H9 (cell line): ENCODE data around the gene ABCC3. TPM values are rescaled to one million over a fixed set of nuclear protein-coding genes. Genes with fewer than 3 reads are reported as not detected.
A peak's percentile ranks its signal among the peaks of the same experiment; 100 is the strongest.

Experiments used
- DNase-seq: peaks from one replicate; pipeline ENCODE4 v3.0.0-alpha.2; 2017
- H2AFZ ChIP-seq: one replicate; pipeline ENCODE4 v1.6.1; 2013; ENCODE audit warnings: mild to moderate bottlenecking, low read length, control low read depth, moderate library complexity
- H2AK5ac ChIP-seq: 2 replicates; pipeline ENCODE4 v1.6.1; 2013; ENCODE audit warnings: low read length, control low read depth, mixed read lengths; ENCODE audit not compliant: insufficient read length
- H2BK120ac ChIP-seq: one replicate; pipeline ENCODE4 v1.6.1; 2013; ENCODE audit warnings: low read depth, mild to moderate bottlenecking, low read length, control low read depth, inconsistent platforms; ENCODE audit not compliant: poor library complexity, severe bottlenecking
- H2BK12ac ChIP-seq: 2 replicates; pipeline ENCODE4 v1.6.1; 2013; ENCODE audit warnings: low read length, control low read depth, mixed read lengths, low read depth; ENCODE audit not compliant: insufficient read length
- H2BK15ac ChIP-seq: 2 replicates; pipeline ENCODE4 v1.6.1; 2013; ENCODE audit warnings: low read depth, low read length, control low read depth
- H2BK20ac ChIP-seq: one replicate; pipeline ENCODE4 v1.6.1; 2013; ENCODE audit warnings: low read depth, mild to moderate bottlenecking, low read length, control low read depth, inconsistent platforms; ENCODE audit not compliant: poor library complexity, severe bottlenecking
- H2BK5ac ChIP-seq: 2 replicates; pipeline ENCODE4 v1.6.1; 2013; ENCODE audit warnings: low read length, control low read depth, mixed read lengths; ENCODE audit not compliant: insufficient read length
- H3K14ac ChIP-seq: 2 replicates; pipeline ENCODE4 v1.6.1; 2013; ENCODE audit warnings: low read length, control low read depth; ENCODE audit not compliant: insufficient read depth
- H3K18ac ChIP-seq: 2 replicates; pipeline ENCODE4 v1.6.1; 2013; ENCODE audit warnings: low read depth, mild to moderate bottlenecking, mixed read lengths, low read length, control low read depth; ENCODE audit not compliant: insufficient read length
- H3K23ac ChIP-seq: 2 replicates; pipeline ENCODE4 v1.6.1; 2013; ENCODE audit warnings: low read length, control low read depth, mixed read lengths, low read depth; ENCODE audit not compliant: insufficient read length
- H3K23me2 ChIP-seq: 2 replicates; pipeline ENCODE4 v1.6.1; 2013; ENCODE audit warnings: low read depth, mild to moderate bottlenecking, mixed read lengths, low read length, control low read depth; ENCODE audit not compliant: insufficient read length, poor library complexity, severe bottlenecking
- H3K27ac ChIP-seq: 2 replicates; pipeline ENCODE4 v1.5.1; 2013; ENCODE audit warnings: low read length, control low read depth, mixed read lengths, low read depth; ENCODE audit not compliant: insufficient read length
- H3K27me3 ChIP-seq: 2 replicates; pipeline ENCODE4 v1.6.1; 2013; ENCODE audit warnings: low read length, control low read depth, inconsistent platforms; ENCODE audit not compliant: insufficient read depth
- H3K4ac ChIP-seq: 2 replicates; pipeline ENCODE4 v1.6.1; 2013; ENCODE audit warnings: low read depth, mild to moderate bottlenecking, control low read depth, inconsistent platforms, low read length, moderate library complexity
- H3K4me1 ChIP-seq: 2 replicates; pipeline ENCODE4 v1.6.1; 2013; ENCODE audit warnings: low read length, control low read depth, inconsistent platforms; ENCODE audit not compliant: insufficient read depth
- H3K4me2 ChIP-seq: 2 replicates; pipeline ENCODE4 v1.6.1; 2013; ENCODE audit warnings: low read length, control low read depth, mixed read lengths; ENCODE audit not compliant: insufficient read length, insufficient read depth
- H3K56ac ChIP-seq: 2 replicates; pipeline ENCODE4 v1.6.1; 2013; ENCODE audit warnings: low read depth, mild to moderate bottlenecking, mixed read lengths, low read length, control low read depth; ENCODE audit not compliant: insufficient read length
- H3K79me1 ChIP-seq: 2 replicates; pipeline ENCODE4 v1.6.1; 2013; ENCODE audit warnings: low read depth, mild to moderate bottlenecking, moderate library complexity, low read length, control low read depth, inconsistent platforms; ENCODE audit not compliant: insufficient read depth, poor library complexity, severe bottlenecking
- H3K79me2 ChIP-seq: 2 replicates; pipeline ENCODE4 v1.6.1; 2013; ENCODE audit warnings: low read length, control low read depth, inconsistent platforms; ENCODE audit not compliant: insufficient read depth
- H3K9ac ChIP-seq: 2 replicates; pipeline ENCODE4 v1.6.1; 2013; ENCODE audit warnings: low read length, control low read depth, mixed read lengths; ENCODE audit not compliant: insufficient read length; ENCODE audit errors: extremely low read depth
- H3K9me3 ChIP-seq: one replicate; pipeline ENCODE4 v1.6.1; 2013; ENCODE audit warnings: low read depth, low read length, inconsistent platforms; ENCODE audit not compliant: control insufficient read depth
- H3T11ph ChIP-seq: one replicate; pipeline ENCODE4 v1.6.1; 2013; ENCODE audit warnings: mild to moderate bottlenecking, low read length, control low read depth, inconsistent platforms
- H4K20me1 ChIP-seq: one replicate; pipeline ENCODE4 v1.6.1; 2013; ENCODE audit not compliant: control insufficient read depth, insufficient read length, insufficient read depth
- H4K5ac ChIP-seq: 2 replicates; pipeline ENCODE4 v1.6.1; 2013; ENCODE audit warnings: low read depth, mild to moderate bottlenecking, mixed read lengths, low read length, control low read depth; ENCODE audit not compliant: insufficient read length
- H4K8ac ChIP-seq: replicated peaks from 2 replicates; pipeline ENCODE4 v1.6.1; 2013; ENCODE audit warnings: low read length, control low read depth, mixed read lengths, low read depth; ENCODE audit not compliant: insufficient read length
- H4K91ac ChIP-seq: 2 replicates; pipeline ENCODE4 v1.6.1; 2013; ENCODE audit warnings: low read depth, mild to moderate bottlenecking, moderate library complexity, mixed read lengths, low read length, control low read depth; ENCODE audit not compliant: insufficient read length
- H3K27ac Mint-ChIP-seq, 3 experiments: 2 replicates in 2 of 3; 3 replicates in 1 of 3; pipeline ENCODE4 v1.8.0; 2020 to 2021; ENCODE audit warnings: mixed read lengths in 3 of 3, mild to moderate bottlenecking in 1 of 3, moderate library complexity in 1 of 3
- H3K27me3 Mint-ChIP-seq: 2 replicates; pipeline ENCODE4 v1.8.0; 2021; ENCODE audit warnings: low read depth, mild to moderate bottlenecking, moderate library complexity, mixed read lengths
- H3K36me3 Mint-ChIP-seq, 3 experiments: 2 replicates in 2 of 3; 3 replicates in 1 of 3; pipeline ENCODE4 v1.8.0; 2020 to 2021; ENCODE audit warnings: low read depth in 3 of 3, mixed read lengths in 3 of 3; ENCODE audit not compliant: insufficient read depth in 1 of 3
- H3K4me1 Mint-ChIP-seq, 2 experiments: 2 replicates each; pipeline ENCODE4 v1.8.0; 2020; ENCODE audit warnings: mixed read lengths in 2 of 2
- H3K4me3 Mint-ChIP-seq, 2 experiments: 2 replicates in 1 of 2; 3 replicates in 1 of 2; pipeline ENCODE4 v1.8.0; 2020 to 2021; ENCODE audit warnings: mild to moderate bottlenecking in 2 of 2, mixed read lengths in 2 of 2, moderate library complexity in 1 of 2
- H3K9me3 Mint-ChIP-seq, 2 experiments: 2 replicates in 1 of 2; 3 replicates in 1 of 2; pipeline ENCODE4 v1.8.0; 2020; ENCODE audit warnings: mild to moderate bottlenecking in 2 of 2, mixed read lengths in 2 of 2, moderate library complexity in 1 of 2
- CTCF ChIP-seq: fragments of 200-600 bp; sonication (generic); conservative IDR thresholded peaks from 3 replicates; pipeline ENCODE4 v1.8.0; 2021; ENCODE audit warnings: antibody characterized with exemption, mild to moderate bottlenecking
- WGBS: extraction: QIAGEN DNeasy Blood & Tissue Kit; methylation state at CpG from one replicate; pipeline ENCODE4 v1.1.7; 2013; ENCODE audit warnings: missing lambda C conversion rate, low lambda C conversion rate, mixed read lengths; ENCODE audit not compliant: insufficient read length; ENCODE audit errors: extremely low coverage; 5-methylcytosine and 5-hydroxymethylcytosine counted together
- total RNA-seq: library from RNA; stranded (reverse); gene quantifications from 2 replicates; pipeline ENCODE4 v1.2.1, GENCODE V29; 2021

The ABCC3 gene
- total RNA-seq, 1 experiment from 2014 or later = 0.31 TPM

- WGBS = no CpG with 5 or more reads among the region's 12 CpGs
- Mint-ChIP-seq H3K4me3 (no peak overlapping the region; a peak in 1 of 5 replicates), H3K36me3 (no peaks in the 10 kb centered on the region; a peak in 1 of 7 replicates), H3K27ac (peak overlapping the region in 1 of 3 experiments; percentile 78; a peak in 1 of 7 replicates), H3K27me3 (peaks cover 3% of the 10 kb centered on the region), H3K9me3 (no peaks in the 10 kb centered on the region), H3K4me1 (peaks cover 7 to 25% of the 10 kb centered on the region in 2 experiments)
- no peak overlapping the region for H2BK12ac ChIP-seq
- H2BK20ac ChIP-seq = no peak overlapping the region
- H3K9me3 ChIP-seq = no peaks in the 10 kb centered on the region
- no peak overlapping the region for H4K5ac ChIP-seq
- no peak overlapping the region for H3K56ac ChIP-seq
- H3K79me1 ChIP-seq = no peaks in the 10 kb centered on the region
- H2BK120ac ChIP-seq = no peak overlapping the region
- no peak overlapping the region for H3K18ac ChIP-seq
- no peak overlapping the region for H2BK5ac ChIP-seq
- no peaks in the 10 kb centered on the region for H3K79me2 ChIP-seq
- no peaks in the 10 kb centered on the region for H4K20me1 ChIP-seq
- no peaks in the 10 kb centered on the region for H3K4me1 ChIP-seq
- H4K8ac ChIP-seq = no peak overlapping the region
- no peak for DNase-seq
- no peak overlapping the region for H3K23ac ChIP-seq
- H3K27ac ChIP-seq = no peak overlapping the region
- no peak overlapping the region for H3K4me2 ChIP-seq
- no peak overlapping the region for H2AFZ ChIP-seq
- H3K27me3 ChIP-seq = no peaks in the 10 kb centered on the region
- no peaks in the 10 kb centered on the region for H3K23me2 ChIP-seq
- H2AK5ac ChIP-seq = no peak overlapping the region
- H3T11ph ChIP-seq = no peak overlapping the region
- H3K9ac ChIP-seq = no peak overlapping the region
- TF ChIP-seq CTCF = no peak
- no peak overlapping the region for H2BK15ac ChIP-seq
- no peak overlapping the region for H4K91ac ChIP-seq
- H3K14ac ChIP-seq = no peak overlapping the region; the same call in 1 of the 2 replicates
- H3K4ac ChIP-seq = no peak overlapping the region
Observed at GRCh38 chr17:50612281-50612680, 22.4 kb upstream of the ABCC3 start.
